HG03066 (cell line): Measurements from ENCODE around the gene CBLC.

Experiments
- ATAC-seq: cut with Tn5 transposase; IDR thresholded peaks from one replicate; pipeline ENCODE4 v1.9.1; 2021; ENCODE audit warnings: low read depth; ENCODE audit not compliant: unreplicated experiment

Gene CBLC

DNA sequence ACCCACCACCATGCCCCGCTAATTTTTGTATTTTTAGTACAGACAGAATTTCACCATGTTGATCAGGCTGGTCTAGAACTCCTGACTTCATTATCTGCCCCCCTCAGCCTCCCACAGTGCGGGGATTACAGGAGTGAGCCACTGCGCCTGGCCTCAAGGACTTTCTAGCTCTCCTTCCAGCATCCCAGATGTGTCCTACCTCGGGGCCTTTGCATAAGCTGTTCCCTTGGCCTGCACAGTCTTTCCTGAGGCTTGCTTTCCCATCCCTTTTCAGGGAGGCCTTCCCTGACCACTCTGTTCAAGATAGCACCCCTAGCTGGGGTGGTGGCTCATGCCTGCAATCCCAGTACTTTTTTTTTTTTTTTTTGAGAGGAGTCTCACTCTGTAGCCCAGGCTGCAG lies 16.9 kb downstream of the CBLC start:
- no peak for ATAC-seq

GRCh38 chr19:44795398-44795987 lies 17.8 kb downstream of the CBLC start:
- no peak for ATAC-seq

GRCh38 chr19:44796701-44797115 lies 19.0 kb downstream of the CBLC start:
- no peak for ATAC-seq

- no peak for ATAC-seq
Observed at GRCh38 chr19:44799627-44800346, 22.1 kb downstream of the CBLC start.

DNA sequence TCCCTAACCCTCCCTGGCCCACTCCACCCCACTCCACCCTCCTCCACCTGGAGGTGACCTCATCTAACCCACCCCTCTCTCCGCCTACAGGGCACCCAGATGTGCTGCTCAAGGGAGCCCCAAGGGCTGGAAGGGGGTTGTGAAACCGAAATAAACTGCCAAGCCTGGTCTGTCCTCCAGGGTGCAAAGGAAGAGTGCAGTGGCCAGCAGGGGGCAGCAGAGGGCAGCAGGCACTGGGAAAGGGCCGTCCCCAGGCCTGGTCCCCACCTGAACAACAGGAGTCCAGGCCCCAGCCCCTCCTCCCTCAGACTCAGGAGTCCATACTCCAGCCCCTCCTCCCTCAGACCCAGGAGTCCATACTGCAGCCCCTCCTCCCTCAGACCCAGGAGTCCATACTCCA lies 22.8 kb downstream of the CBLC start:
- ATAC-seq: peak; percentile 68

DNA sequence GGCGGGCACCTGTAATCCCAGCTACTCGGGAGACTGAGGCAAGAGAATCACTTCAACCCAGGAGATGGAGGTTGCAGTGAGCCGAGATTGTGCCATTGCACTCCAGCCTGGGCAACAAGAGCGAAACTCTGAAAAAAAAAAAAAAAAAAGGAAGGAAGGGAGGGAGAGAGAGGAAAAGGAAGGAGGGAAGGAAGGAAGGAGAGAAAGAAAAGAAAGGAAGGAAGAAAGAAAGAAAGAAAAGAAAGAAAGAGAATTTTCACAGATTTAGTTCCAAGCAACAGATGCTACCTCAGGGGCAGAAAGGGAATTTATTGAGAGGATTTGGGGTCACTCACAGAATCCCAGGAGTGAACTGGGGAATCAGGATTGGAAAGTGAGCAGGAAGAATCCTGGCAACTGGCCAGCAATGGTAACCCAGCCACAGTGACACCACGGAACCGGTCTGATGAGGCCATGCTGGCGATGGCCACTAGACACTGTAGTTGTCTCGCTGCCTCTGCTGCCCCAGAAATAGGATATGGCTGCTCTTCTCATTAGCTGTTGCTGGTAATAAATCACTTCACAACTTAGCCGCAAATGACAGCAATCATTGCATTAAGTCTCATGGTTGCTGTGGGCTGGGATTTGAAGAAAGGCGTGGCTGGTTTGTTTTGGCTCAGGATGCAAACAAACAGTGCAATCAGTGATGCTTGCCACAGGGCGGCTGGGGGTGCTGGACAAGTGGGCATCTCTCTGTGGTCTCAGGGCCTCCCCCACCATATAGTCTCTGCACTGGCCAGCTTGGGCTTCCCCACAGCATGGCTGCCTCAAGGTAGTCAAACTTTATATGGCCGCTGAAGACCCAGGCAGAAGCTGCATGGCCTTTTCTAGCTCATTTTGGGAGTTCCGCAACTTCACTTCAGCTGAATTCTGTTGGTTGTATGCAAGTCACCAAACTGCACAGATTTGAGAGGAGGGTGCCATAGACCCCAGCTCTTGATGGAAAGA lies 26.0 kb downstream of the CBLC start:
- no peak for ATAC-seq

GRCh38 chr19:44806291-44806690 lies 28.6 kb downstream of the CBLC start:
- no peak for ATAC-seq

DNA sequence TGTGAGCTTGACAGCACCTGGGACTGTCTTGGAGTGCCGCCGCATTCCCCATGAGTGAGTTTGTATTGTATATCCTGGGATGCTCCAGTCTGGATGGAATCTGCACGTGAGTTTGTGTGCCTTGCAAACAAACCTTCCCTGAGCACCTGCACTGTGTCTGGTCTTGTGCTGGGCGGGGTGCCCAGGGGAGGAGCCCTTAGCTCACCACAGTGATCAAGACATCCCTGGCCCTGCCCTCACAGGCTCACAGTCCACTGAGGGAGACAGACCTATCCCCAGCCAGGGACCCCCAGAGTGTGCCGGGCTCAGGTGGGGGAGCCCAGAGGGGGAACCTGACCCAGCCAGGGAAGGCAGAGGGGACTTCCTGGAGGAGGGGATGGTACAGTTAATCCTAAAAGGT lies 29.5 kb downstream of the CBLC start:
- no peak for ATAC-seq

- no peak for ATAC-seq
Observed at GRCh38 chr19:44807652-44808462, 30.2 kb downstream of the CBLC start.

- no peak for ATAC-seq
Observed at GRCh38 chr19:44808463-44809371, 31.0 kb downstream of the CBLC start, which contains the start of gene BCAM. Gene BCAM (plus strand): TSS chr19:44809103. CDS start chr19:44809125, 22 bp downstream.

GRCh38 chr19:44809577-44810233 lies 32.0 kb downstream of the CBLC start:
- no peak for ATAC-seq

DNA sequence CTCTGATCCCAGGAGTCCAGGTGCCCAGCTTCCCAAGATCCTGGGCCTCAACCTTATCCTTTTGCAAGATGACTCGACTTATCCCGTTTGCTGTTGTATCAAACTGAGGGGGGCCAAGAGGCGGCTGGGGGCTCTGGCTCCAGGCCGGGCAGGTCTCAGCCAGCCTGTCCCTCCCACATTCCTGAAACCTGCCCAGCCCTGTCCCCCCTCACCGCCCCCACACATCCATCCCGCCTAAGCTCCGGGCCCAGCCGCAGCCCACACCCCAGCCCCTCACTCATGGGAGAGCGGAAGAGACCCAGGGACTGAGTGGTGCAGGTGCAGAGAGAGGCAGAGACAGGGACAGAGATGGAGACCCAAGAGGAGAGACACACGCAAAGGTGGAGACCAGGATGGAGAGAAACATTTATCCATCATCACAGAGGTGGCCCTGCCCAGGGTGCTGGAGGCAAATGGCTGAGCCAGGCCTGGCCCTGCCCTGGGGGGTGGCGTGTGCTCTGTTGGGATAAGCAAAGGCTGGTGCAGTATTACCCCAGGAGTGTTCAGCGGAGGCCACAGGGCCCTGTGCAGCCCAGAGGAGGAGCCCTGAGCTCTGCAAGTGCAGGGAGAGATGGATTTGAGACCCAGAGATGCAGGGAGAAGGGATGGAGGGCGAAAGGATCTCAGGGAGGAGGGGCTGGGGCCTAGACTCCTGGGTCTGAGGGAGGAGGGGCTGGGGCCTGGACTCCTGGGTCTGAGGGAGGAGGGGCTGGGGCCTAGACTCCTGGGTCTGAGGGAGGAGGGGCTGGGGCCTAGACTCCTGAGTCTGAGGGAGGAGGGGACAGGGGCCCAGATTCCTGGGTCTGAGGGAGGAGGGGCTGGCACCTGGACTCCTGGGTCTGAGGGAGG lies 32.8 kb downstream of the CBLC start:
- ATAC-seq: no peak

DNA sequence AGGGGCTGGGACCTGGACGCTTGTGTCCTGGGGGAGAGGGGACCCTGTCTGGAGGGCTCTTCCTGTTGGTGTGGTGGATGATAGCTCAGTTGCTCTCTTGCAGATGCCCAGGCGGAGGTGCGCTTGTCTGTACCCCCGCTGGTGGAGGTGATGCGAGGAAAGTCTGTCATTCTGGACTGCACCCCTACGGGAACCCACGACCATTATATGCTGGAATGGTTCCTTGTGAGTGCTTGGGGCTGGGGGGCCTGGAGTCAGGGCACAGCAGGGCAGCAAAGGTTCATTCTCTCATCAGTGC lies 33.4 kb downstream of the CBLC start:
- ATAC-seq: no peak

GRCh38 chr19:44812142-44812718 lies 34.5 kb downstream of the CBLC start:
- no peak for ATAC-seq

GRCh38 chr19:44813070-44813840 lies 35.6 kb downstream of the CBLC start:
- no peak for ATAC-seq

- no peak for ATAC-seq
Observed at GRCh38 chr19:44813841-44814470, 36.3 kb downstream of the CBLC start.
